ELF-1 (cell line): ENCODE measurements around the gene INPP5F.
"Not testable (repeated sequence)": the region's sequence is repeated elsewhere in the genome, so short reads cannot be mapped to it uniquely, and the experiment has no call there.

Experiments
- DNase-seq: peaks from one replicate; pipeline ENCODE4 v3.0.0-alpha.2; 2016; ENCODE audit warnings: low read depth, low spot score

The INPP5F gene

GRCh38 chr10:119706521-119707278, 19.1 kb upstream of the INPP5F start:
- peak; percentile 43 for DNase-seq

- DNase-seq = not testable (repeated sequence)
These were observed 18.5 kb upstream of the INPP5F start for GRCh38 chr10:119707331-119707730.

DNA sequence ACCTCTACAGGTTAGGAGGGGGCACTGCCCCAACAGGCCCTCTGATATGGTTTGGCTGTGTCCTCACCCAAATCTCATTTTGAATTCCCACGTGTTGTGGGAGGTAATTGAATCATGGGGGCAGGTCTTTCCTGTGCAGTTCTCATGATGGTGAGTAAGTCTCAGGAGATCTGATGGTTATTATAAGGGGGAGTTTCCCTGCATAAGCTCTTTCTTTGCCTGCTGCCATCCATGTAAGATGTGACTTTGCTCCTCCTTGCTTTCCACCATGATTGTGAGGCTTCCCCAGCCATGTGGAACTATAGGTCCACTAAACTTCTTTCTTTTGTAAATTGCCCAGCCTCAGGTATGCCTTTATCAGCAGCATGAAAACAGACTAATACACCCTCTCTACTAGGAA, 14.9 kb upstream of the INPP5F start:
- not testable (repeated sequence) for DNase-seq

DNA sequence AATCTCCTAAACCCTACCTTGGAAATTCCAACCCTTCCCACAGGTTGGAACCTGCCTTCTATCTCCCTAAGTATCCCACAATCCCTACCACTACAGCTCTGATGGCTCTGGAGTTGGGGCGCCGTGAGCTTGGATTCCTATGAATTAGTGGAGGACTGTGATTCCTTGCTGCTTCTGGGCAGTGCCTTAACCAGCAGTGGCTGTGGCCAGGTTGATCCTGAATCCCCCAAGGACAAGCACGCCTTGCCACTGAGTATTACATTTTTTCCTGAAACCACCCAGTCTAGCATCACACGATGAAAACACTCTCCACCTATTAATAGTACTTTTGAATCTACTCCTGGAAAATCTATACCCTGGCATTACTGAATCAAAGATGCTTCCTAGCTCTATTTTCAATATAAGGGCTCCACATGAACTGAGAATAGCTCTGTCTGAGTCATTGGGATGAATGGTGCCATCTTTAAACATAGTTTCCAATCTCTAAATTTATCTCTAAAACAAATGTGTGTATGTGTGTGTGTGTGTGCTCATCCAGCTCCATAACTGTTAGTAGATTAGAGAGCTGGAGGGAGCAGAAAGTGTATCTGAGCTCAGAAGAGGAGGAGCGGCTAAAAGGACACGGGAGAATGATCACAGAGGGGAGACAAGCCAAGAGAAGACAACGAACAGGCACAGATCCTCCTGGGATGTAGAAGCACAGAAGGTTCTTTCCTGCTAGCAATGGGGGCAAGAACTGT, 11.9 kb upstream of the INPP5F start:
- DNase-seq = no peak

DNA sequence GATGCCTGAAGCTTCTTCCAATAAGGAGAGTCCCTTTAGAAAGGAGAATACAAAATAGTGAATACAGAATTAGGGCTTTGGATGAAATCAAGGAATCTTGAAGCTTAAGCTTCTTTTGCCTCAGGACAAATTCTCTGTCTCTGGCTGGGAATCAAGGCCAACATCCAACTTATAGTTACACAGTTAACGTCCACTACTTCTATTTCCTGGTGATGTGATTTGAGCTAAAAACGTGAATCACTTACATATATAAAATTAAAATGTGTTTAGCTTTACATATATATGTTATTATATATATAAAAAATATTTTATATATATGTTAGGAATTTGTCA, 11.4 kb upstream of the INPP5F start:
- no peak for DNase-seq

- peak; percentile 29 for DNase-seq
These were observed 10.0 kb upstream of the INPP5F start for GRCh38 chr10:119715628-119716505.

DNA sequence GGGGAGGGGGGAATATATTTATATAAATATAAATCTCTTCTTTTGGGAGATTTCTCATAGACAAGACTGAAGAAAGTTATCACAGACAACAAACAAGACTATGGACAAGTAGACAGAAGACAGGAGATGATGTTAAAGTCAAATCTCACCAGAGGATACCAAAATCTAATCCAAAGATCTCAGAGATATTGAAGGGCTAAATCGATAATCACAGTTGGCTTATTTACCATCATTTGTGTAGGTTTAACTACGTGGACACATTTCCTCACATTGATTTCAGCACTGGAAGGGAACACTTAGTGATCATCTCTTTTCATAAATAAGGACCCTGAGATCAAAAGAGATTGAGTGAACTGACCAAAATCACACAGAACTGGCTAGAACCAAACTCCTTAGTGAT, 2.7 kb upstream of the INPP5F start:
- no peak for DNase-seq

DNA sequence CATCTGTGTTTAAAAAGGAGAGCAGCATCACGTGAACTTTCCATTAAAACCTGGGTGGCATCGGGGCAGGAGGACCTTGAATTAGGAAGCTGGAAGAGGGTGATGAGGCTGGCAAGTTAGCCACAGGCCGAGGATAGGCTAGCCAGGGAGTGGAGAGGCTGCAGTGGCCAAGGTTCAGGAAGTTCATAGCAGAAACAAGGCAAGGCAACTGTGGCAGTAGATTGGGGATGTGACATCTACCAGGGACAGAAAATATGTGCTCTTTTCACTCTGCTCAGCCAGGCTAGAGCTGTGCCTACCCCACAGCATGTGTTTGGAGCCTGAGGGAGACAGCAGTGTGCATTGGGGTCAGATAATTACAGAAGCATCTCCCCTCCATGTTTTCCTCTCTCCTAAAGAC, 2.2 kb upstream of the INPP5F start:
- DNase-seq = peak; percentile 21

- peak; percentile 23 for DNase-seq
These were observed 995 bp upstream of the INPP5F start for GRCh38 chr10:119724593-119725516.

- DNase-seq = no peak
These were observed 378 bp upstream of the INPP5F start for GRCh38 chr10:119725517-119725827.

- DNase-seq = no peak
These were observed 919 bp downstream of the INPP5F start for GRCh38 chr10:119726676-119727261.

DNA sequence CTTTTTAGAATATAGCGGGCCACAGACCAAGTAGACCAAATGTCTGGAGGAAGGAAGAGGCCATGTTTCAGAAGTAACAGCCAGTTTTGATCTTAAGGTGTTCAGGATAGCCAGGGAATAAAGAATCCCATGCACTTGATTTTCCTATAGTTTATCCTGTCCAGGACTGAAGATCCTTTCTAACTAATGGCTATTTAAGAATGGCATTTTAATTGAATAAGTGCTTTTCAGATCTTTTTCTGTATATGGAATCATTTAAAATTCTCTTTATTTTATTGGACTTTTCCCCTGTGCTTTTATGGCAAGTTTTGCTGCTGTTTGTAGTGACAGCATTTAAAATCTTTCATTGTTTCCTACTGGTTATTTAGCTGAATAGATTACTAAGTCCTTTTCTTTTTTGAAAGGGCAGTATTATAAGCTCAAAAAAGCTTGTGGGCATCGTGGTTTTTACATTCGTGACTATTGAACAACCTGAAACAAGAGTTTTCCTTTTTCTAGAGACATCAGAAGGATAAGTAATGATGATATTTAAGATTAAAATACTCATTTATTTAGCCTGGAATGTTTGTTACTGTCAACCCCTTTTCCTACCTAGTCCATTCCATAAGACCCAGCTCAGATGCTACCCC, 2.4 kb downstream of the INPP5F start:
- DNase-seq = no peak

DNA sequence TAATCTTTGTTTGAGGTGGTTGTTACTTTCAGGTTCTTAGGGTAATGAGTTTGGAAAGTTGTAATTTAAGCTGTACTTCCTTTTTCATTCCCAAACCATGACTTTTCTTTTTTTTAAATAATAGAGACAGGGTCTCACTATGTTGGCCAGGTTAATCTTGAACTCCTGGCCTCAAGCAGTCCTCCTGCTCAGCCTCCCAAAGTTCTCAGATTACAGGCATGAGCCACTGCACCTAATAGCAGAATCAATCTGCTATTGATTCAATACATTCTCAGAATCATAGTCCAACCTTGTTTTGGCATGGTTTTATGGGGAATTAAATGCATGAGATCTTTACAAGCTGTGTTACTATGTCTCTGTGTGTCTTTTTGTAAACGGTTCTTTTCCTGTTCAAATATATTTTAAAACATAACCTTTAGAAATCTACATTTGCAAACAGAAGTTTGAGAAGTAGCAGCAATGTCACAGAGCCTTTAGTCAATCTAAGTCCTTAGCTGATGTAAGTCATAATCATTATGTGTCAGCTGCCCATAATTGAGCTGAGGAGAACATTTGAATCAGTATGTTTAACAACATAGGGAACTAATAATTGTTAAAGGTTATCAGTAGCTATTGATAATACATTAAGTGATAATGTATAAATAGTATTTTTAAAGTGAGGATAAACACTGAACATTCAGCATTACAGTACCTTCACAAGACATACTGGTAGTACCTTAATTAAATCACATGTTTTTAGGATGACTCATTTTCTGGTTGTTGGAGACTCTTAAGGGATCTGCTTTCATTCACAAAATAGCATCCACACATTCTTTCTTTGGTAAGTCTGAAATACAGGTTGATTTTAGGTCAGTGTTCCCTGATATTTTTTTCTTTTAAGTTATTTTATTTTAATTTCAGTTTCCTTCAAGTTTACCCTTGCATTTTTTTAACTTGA, 8.8 kb downstream of the INPP5F start:
- no peak for DNase-seq

GRCh38 chr10:119735451-119735850, 9.6 kb downstream of the INPP5F start:
- DNase-seq = no peak

- DNase-seq = no peak
These were observed 10.4 kb downstream of the INPP5F start for GRCh38 chr10:119736220-119736619.

- DNase-seq = no peak
These were observed 11.3 kb downstream of the INPP5F start for GRCh38 chr10:119737039-119737663.

DNA sequence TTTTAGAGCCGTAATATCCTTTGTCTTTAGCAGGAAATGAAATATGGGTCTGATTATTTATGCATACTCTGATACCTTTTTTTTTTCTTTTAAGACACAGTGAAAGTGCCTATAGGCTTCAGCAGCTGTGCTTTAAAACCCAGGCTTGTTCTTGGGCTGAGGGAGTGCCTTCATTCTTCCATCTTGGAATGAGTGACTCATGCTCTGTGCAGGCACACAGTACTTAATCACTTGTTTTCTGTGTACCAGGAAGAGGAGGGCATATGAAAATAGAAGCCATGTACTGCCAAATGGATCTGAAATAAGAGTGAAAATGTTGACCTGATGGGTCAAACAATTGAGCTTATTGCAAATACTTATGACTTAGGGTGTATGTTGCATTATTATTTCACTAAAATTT, 12.0 kb downstream of the INPP5F start:
- DNase-seq = peak; percentile 36

GRCh38 chr10:119738962-119739361, 13.1 kb downstream of the INPP5F start:
- DNase-seq = no peak

GRCh38 chr10:119740096-119740495, 14.2 kb downstream of the INPP5F start:
- DNase-seq = no peak
